ENCODE results near the gene DPF3.

The DPF3 gene

GRCh38 chr14:72763892-72764291 is 130.0 kb downstream of the DPF3 start:
- peaks cover 20% of the 10 kb centered on the region for H3K9me3 ChIP-seq (ENCODE audit: control insufficient read depth, insufficient read depth, low read depth, low read length)
- H3K27ac ChIP-seq (ENCODE audit: low read depth, low read length): no peak overlapping the region
- H3K36me3 ChIP-seq (ENCODE audit: control insufficient read depth, insufficient read depth, low read length): no peaks in the 10 kb centered on the region
- no peaks in the 10 kb centered on the region for H3K27me3 ChIP-seq (ENCODE audit: control insufficient read depth, insufficient read depth, low read length)
- H3K9ac ChIP-seq (ENCODE audit: low read length): no peak overlapping the region
- H3K4me3 ChIP-seq (ENCODE audit: low read depth, low read length): no peak overlapping the region
- no peaks in the 10 kb centered on the region for H3K4me1 ChIP-seq (ENCODE audit: control insufficient read depth, insufficient read depth, low read length)

GRCh38 chr14:72759670-72760069 is 134.2 kb downstream of the DPF3 start:
- no peaks in the 10 kb centered on the region for H3K4me1 ChIP-seq (ENCODE audit: control insufficient read depth, insufficient read depth, low read length)
- no peak overlapping the region for H3K9ac ChIP-seq (ENCODE audit: low read length)
- no peaks in the 10 kb centered on the region for H3K36me3 ChIP-seq (ENCODE audit: control insufficient read depth, insufficient read depth, low read length)
- H3K27ac ChIP-seq (ENCODE audit: low read depth, low read length): no peak overlapping the region
- H3K4me3 ChIP-seq (ENCODE audit: low read depth, low read length): no peak overlapping the region
- peaks cover 17% of the 10 kb centered on the region for H3K9me3 ChIP-seq (ENCODE audit: control insufficient read depth, insufficient read depth, low read depth, low read length)
- H3K27me3 ChIP-seq (ENCODE audit: control insufficient read depth, insufficient read depth, low read length): no peaks in the 10 kb centered on the region

- H3K9me3 ChIP-seq (ENCODE audit: control insufficient read depth, insufficient read depth, low read depth, low read length): peaks cover 17% of the 10 kb centered on the region
- H3K4me1 ChIP-seq (ENCODE audit: control insufficient read depth, insufficient read depth, low read length): no peaks in the 10 kb centered on the region
- H3K27ac ChIP-seq (ENCODE audit: low read depth, low read length): no peak overlapping the region
- H3K9ac ChIP-seq (ENCODE audit: low read length): no peak overlapping the region
- H3K4me3 ChIP-seq (ENCODE audit: low read depth, low read length): no peak overlapping the region
- H3K36me3 ChIP-seq (ENCODE audit: control insufficient read depth, insufficient read depth, low read length): no peaks in the 10 kb centered on the region
- no peaks in the 10 kb centered on the region for H3K27me3 ChIP-seq (ENCODE audit: control insufficient read depth, insufficient read depth, low read length)
These were observed 134.9 kb downstream of the DPF3 start for GRCh38 chr14:72758993-72759392.

GRCh38 chr14:72758420-72758819 is 135.5 kb downstream of the DPF3 start:
- H3K36me3 ChIP-seq (ENCODE audit: control insufficient read depth, insufficient read depth, low read length): no peaks in the 10 kb centered on the region
- H3K9ac ChIP-seq (ENCODE audit: low read length): no peak overlapping the region
- H3K4me3 ChIP-seq (ENCODE audit: low read depth, low read length): no peak overlapping the region
- no peaks in the 10 kb centered on the region for H3K27me3 ChIP-seq (ENCODE audit: control insufficient read depth, insufficient read depth, low read length)
- H3K27ac ChIP-seq (ENCODE audit: low read depth, low read length): no peak overlapping the region
- H3K4me1 ChIP-seq (ENCODE audit: control insufficient read depth, insufficient read depth, low read length): no peaks in the 10 kb centered on the region
- H3K9me3 ChIP-seq (ENCODE audit: control insufficient read depth, insufficient read depth, low read depth, low read length): peaks cover 17% of the 10 kb centered on the region

GRCh38 chr14:72756967-72757366 is 136.9 kb downstream of the DPF3 start:
- Histone ChIP-seq H3K4me3 (ENCODE audit: low read depth, low read length) (no peak overlapping the region), H3K27ac (ENCODE audit: low read depth, low read length) (no peak overlapping the region), H3K9me3 (ENCODE audit: control insufficient read depth, insufficient read depth, low read depth, low read length) (peaks cover 15% of the 10 kb centered on the region), H3K4me1 (ENCODE audit: control insufficient read depth, insufficient read depth, low read length) (no peaks in the 10 kb centered on the region), H3K36me3 (ENCODE audit: control insufficient read depth, insufficient read depth, low read length) (no peaks in the 10 kb centered on the region), H3K27me3 (ENCODE audit: control insufficient read depth, insufficient read depth, low read length) (no peaks in the 10 kb centered on the region), H3K9ac (ENCODE audit: low read length) (no peak overlapping the region)

GRCh38 chr14:72755766-72756165 is 138.1 kb downstream of the DPF3 start:
- Histone ChIP-seq H3K27ac (ENCODE audit: low read depth, low read length) (no peak overlapping the region), H3K9me3 (ENCODE audit: control insufficient read depth, insufficient read depth, low read depth, low read length) (peaks cover 15% of the 10 kb centered on the region), H3K27me3 (ENCODE audit: control insufficient read depth, insufficient read depth, low read length) (no peaks in the 10 kb centered on the region), H3K9ac (ENCODE audit: low read length) (no peak overlapping the region), H3K4me1 (ENCODE audit: control insufficient read depth, insufficient read depth, low read length) (no peaks in the 10 kb centered on the region), H3K36me3 (ENCODE audit: control insufficient read depth, insufficient read depth, low read length) (no peaks in the 10 kb centered on the region), H3K4me3 (ENCODE audit: low read depth, low read length) (no peak overlapping the region)

- Histone ChIP-seq H3K27ac (ENCODE audit: low read depth, low read length) (no peak overlapping the region), H3K9ac (ENCODE audit: low read length) (no peak overlapping the region), H3K4me3 (ENCODE audit: low read depth, low read length) (no peak overlapping the region), H3K9me3 (ENCODE audit: control insufficient read depth, insufficient read depth, low read depth, low read length) (peaks cover 7% of the 10 kb centered on the region), H3K27me3 (ENCODE audit: control insufficient read depth, insufficient read depth, low read length) (no peaks in the 10 kb centered on the region), H3K36me3 (ENCODE audit: control insufficient read depth, insufficient read depth, low read length) (no peaks in the 10 kb centered on the region), H3K4me1 (ENCODE audit: control insufficient read depth, insufficient read depth, low read length) (no peaks in the 10 kb centered on the region)
These were observed 139.0 kb downstream of the DPF3 start for GRCh38 chr14:72754949-72755348.

GRCh38 chr14:72753879-72754400 is 140.0 kb downstream of the DPF3 start:
- H3K36me3 ChIP-seq (ENCODE audit: control insufficient read depth, insufficient read depth, low read length): no peaks in the 10 kb centered on the region
- no peak overlapping the region for H3K9ac ChIP-seq (ENCODE audit: low read length)
- no peak overlapping the region for H3K27ac ChIP-seq (ENCODE audit: low read depth, low read length)
- H3K9me3 ChIP-seq (ENCODE audit: control insufficient read depth, insufficient read depth, low read depth, low read length): peaks cover 4% of the 10 kb centered on the region; the same call in 1 of the 2 replicates
- H3K27me3 ChIP-seq (ENCODE audit: control insufficient read depth, insufficient read depth, low read length): no peaks in the 10 kb centered on the region
- H3K4me1 ChIP-seq (ENCODE audit: control insufficient read depth, insufficient read depth, low read length): no peaks in the 10 kb centered on the region
- no peak overlapping the region for H3K4me3 ChIP-seq (ENCODE audit: low read depth, low read length)

- Histone ChIP-seq H3K9me3 (ENCODE audit: control insufficient read depth, insufficient read depth, low read depth, low read length) (peaks cover 8% of the 10 kb centered on the region; the same call in 1 of the 2 replicates), H3K27me3 (ENCODE audit: control insufficient read depth, insufficient read depth, low read length) (no peaks in the 10 kb centered on the region), H3K4me3 (ENCODE audit: low read depth, low read length) (no peak overlapping the region), H3K4me1 (ENCODE audit: control insufficient read depth, insufficient read depth, low read length) (no peaks in the 10 kb centered on the region), H3K36me3 (ENCODE audit: control insufficient read depth, insufficient read depth, low read length) (no peaks in the 10 kb centered on the region), H3K27ac (ENCODE audit: low read depth, low read length) (no peak overlapping the region), H3K9ac (ENCODE audit: low read length) (no peak overlapping the region)
These were observed 140.7 kb downstream of the DPF3 start for GRCh38 chr14:72753044-72753710.

GRCh38 chr14:72752034-72752412 is 141.9 kb downstream of the DPF3 start:
- no peak overlapping the region for H3K4me3 ChIP-seq (ENCODE audit: low read depth, low read length)
- H3K36me3 ChIP-seq (ENCODE audit: control insufficient read depth, insufficient read depth, low read length): no peaks in the 10 kb centered on the region
- no peaks in the 10 kb centered on the region for H3K27me3 ChIP-seq (ENCODE audit: control insufficient read depth, insufficient read depth, low read length)
- no peak overlapping the region for H3K9ac ChIP-seq (ENCODE audit: low read length)
- peaks cover 14% of the 10 kb centered on the region; the same call in 1 of the 2 replicates for H3K9me3 ChIP-seq (ENCODE audit: control insufficient read depth, insufficient read depth, low read depth, low read length)
- H3K4me1 ChIP-seq (ENCODE audit: control insufficient read depth, insufficient read depth, low read length): no peaks in the 10 kb centered on the region
- H3K27ac ChIP-seq (ENCODE audit: low read depth, low read length): no peak overlapping the region

- H3K4me1 ChIP-seq (ENCODE audit: control insufficient read depth, insufficient read depth, low read length): no peaks in the 10 kb centered on the region
- no peak overlapping the region for H3K4me3 ChIP-seq (ENCODE audit: low read depth, low read length)
- H3K9ac ChIP-seq (ENCODE audit: low read length): no peak overlapping the region
- H3K9me3 ChIP-seq (ENCODE audit: control insufficient read depth, insufficient read depth, low read depth, low read length): peaks cover 14% of the 10 kb centered on the region; the same call in 1 of the 2 replicates
- H3K27me3 ChIP-seq (ENCODE audit: control insufficient read depth, insufficient read depth, low read length): no peaks in the 10 kb centered on the region
- no peak overlapping the region for H3K27ac ChIP-seq (ENCODE audit: low read depth, low read length)
- no peaks in the 10 kb centered on the region for H3K36me3 ChIP-seq (ENCODE audit: control insufficient read depth, insufficient read depth, low read length)
These were observed 142.4 kb downstream of the DPF3 start for GRCh38 chr14:72751276-72752033.
